HG02759 (cell line): ENCODE measurements around the gene ATP2B2.

Experiments used
- ATAC-seq: cut with Tn5 transposase; IDR thresholded peaks from one replicate; pipeline ENCODE4 v1.9.1; 2021; ENCODE audit warnings: mild to moderate bottlenecking, moderate library complexity; ENCODE audit not compliant: unreplicated experiment

The ATP2B2 gene

GRCh38 chr3:10370429-10370828 is 135.0 kb downstream of the ATP2B2 start:
- ATAC-seq = no peak

GRCh38 chr3:10368512-10368911 is 136.9 kb downstream of the ATP2B2 start:
- no peak for ATAC-seq

DNA sequence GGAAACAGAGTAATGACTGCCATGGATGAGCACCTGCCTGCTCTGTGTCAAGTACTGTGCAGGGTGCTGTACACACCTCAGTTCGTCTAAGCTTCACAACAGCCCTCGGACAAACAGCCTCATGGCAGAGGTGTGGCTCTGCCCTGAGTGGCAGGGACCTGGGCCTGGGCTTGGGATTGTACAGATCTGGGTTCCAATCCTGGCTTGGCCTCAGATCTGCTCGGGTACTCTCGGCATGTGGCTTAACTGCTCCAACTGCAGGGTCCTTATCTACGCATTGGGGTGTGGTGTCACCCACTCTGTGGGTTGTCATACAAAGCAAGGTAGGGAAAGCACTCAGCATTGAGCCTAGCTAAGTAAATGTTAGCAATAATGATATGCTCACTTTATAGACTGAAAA is 137.9 kb downstream of the ATP2B2 start:
- no peak for ATAC-seq

- no peak for ATAC-seq
These were observed 138.7 kb downstream of the ATP2B2 start for GRCh38 chr3:10366651-10367101.

DNA sequence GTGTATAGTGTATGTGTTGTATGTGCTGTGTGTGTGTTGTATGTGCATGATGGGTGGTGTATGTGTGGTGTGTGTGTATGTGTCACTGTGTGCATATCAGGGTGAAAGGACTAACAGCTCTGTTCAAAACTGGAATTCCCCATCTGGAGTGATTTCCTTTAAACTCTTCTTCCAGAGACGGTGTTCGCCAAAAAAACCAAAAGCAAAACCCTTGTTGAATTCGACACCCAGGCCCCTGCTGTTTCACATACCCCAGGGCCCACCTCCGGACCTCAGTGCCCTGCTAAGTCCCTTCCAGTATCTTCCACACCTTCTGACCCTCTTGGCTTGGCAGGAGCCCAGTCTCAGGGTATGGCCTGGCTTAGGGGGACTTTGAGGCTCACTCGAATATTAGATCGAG is 139.6 kb downstream of the ATP2B2 start:
- ATAC-seq = no peak

DNA sequence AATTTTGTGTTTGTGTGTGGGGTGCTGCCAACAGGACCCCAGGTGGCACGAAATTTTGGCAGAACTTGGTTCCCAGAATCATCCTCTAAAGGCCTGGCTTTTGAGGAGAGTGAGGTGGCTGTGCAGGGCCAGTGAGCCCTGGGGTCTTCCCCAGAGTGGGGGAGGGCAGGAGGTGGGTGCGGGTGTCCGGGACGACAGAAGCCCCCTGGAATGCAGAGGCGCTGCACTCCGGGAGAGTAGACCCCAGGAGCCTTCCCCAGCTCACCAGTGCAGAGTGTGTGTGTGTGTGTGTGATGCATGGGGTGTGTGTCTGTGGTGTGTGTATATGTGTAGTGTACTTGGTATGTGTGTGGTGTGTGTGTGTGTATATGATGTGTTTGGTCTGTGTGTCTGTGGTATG is 140.1 kb downstream of the ATP2B2 start:
- ATAC-seq = no peak

- ATAC-seq = no peak
These were observed 140.6 kb downstream of the ATP2B2 start for GRCh38 chr3:10364806-10365205.

GRCh38 chr3:10363935-10364334 is 141.5 kb downstream of the ATP2B2 start:
- no peak for ATAC-seq

DNA sequence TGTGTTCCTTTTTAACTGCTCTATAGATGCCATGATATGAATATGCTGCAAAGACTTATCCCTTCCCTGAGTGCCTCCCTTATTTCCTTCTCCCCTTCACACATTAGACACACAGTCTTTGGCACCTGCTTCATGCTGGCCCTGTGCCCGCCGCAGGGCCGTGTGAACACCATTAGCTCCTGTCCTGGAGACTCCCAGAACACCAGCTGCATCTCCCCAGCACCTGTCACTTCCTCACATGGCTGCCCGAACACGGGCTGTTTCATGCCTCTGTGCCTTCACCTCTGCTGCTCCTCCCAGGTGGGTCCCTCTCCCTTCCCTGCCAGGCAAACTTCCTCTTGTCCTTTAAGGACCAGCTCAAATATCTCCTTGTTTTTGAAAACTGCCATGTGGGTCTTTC is 144.0 kb downstream of the ATP2B2 start:
- no peak for ATAC-seq

DNA sequence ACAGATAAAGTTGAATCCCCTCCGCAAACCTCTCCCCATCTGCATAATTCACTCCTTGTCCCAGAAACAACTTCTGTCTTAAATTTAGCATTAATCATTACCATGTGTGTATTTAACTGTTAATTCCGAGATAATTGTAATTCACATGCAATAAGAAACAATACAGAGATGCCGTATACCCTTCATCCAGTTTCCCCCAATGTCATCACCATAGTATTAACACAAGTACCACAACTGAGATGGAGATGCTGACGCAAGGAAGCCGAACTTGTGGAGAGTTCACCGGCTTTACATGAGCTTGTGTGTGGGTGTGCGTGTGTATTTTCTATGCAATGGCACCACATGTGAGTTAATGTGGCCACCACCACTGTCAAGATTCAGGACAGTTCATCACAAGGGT is 144.9 kb downstream of the ATP2B2 start:
- no peak for ATAC-seq

- ATAC-seq = no peak
These were observed 145.6 kb downstream of the ATP2B2 start for GRCh38 chr3:10359761-10360161.

- no peak for ATAC-seq
These were observed 146.9 kb downstream of the ATP2B2 start for GRCh38 chr3:10358309-10358980.

- no peak for ATAC-seq
These were observed 147.6 kb downstream of the ATP2B2 start for GRCh38 chr3:10357592-10358308.

GRCh38 chr3:10357095-10357494 is 148.3 kb downstream of the ATP2B2 start:
- no peak for ATAC-seq

GRCh38 chr3:10356461-10356981 is 148.9 kb downstream of the ATP2B2 start:
- no peak for ATAC-seq

DNA sequence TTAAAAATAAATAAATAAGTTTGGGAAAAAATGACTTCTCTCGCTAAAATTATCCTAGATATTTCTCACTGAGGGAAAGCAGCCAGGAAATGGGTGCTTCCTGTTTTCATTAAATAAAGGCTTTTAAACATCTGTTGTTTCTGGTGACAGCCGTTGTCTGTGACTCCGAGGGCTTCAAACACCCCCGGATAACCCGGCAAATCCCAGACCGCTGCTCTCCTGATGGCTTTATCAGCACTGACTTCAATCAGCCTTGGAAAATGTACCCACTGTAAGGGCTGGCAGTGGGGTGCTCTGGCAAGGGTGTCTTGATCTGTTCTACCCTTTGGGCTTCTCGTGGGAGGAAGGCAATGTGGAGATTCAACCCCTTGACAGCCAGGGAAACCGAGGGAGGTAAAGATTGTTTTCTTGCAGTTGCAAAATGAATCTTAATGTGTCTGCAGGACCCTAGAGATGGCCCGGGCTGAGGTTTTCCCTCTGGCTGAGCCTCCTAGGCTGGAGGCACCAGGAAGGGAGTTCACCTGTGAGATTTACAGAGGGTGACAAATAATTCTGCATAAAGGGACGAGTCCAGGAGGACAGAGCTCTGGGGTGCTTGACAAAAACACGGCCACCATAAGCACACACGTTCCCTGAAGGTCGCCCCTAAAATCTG is 150.9 kb downstream of the ATP2B2 start:
- no peak for ATAC-seq

DNA sequence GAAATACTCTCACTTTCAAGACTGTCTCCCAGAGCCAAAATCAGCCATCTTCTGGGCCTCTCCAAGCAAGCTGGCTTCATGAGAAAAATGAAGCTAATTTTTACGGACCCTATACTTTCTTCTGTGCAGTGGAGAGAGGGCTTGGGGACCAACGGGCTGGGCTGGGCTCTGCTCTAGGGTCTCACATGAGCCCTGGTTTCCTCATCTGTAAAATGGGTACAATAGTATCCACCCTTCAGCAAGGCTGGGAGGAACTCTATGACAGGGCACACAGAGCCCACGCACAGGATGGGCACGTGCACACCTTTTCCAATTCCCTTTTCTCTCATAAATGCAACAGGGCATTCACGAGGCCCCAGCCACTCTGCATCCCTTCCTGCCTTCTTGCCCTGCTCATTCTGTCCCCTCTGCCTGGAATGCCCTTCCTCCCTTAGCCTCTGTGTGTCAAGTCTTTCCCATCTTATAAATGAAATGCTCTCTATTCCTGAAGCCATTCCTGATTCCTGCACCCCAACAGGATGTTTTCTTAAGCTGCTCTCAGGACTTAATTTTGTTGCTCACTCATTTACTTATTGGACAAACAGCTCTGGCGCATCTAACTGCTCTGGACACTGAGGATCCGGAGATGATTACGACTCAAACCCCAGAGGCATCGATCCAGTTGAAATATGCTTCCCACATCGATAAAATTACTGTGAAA is 151.6 kb downstream of the ATP2B2 start:
- ATAC-seq = no peak

GRCh38 chr3:10353160-10353559 is 152.2 kb downstream of the ATP2B2 start:
- no peak for ATAC-seq

GRCh38 chr3:10352146-10352911 is 153.1 kb downstream of the ATP2B2 start:
- ATAC-seq = no peak

GRCh38 chr3:10351013-10351735 is 154.2 kb downstream of the ATP2B2 start:
- no peak for ATAC-seq
